Fibroblast of the aortic adventitia (primary cell): ENCODE measurements around the gene TMEM143. TPM values are rescaled to one million over a fixed set of nuclear protein-coding genes. Genes with fewer than 3 reads are reported as not detected.
A peak's percentile ranks its signal among the peaks of the same experiment; 100 is the strongest.

ENCODE experiments used
- DNase-seq: peaks from one replicate; pipeline ENCODE4 v3.0.0-alpha.2; 2010; ENCODE audit warnings: low read depth
- H3K4me3 ChIP-seq: 2 replicates; pipeline ENCODE4 v1.5.1; 2011; ENCODE audit warnings: low read depth, mild to moderate bottlenecking, control low read depth, low read length, moderate library complexity
- total RNA-seq: library from RNA; depleted of rRNA; stranded (reverse); fragments of >200 nt; gene quantifications from 2 replicates; pipeline ENCODE4 v1.2.3, GENCODE V29; 2012; ENCODE audit warnings: low replicate concordance
- TF ChIP-seq, protein P1 (sequence below): IDR thresholded peaks from 2 replicates; pipeline ENCODE4 v1.5.1; 2011; ENCODE audit warnings: mild to moderate bottlenecking, low read length, control low read depth, inconsistent platforms; ENCODE audit not compliant: insufficient read depth

TMEM143 gene
- total RNA-seq, 1 donor = 5.0 TPM

DNA sequence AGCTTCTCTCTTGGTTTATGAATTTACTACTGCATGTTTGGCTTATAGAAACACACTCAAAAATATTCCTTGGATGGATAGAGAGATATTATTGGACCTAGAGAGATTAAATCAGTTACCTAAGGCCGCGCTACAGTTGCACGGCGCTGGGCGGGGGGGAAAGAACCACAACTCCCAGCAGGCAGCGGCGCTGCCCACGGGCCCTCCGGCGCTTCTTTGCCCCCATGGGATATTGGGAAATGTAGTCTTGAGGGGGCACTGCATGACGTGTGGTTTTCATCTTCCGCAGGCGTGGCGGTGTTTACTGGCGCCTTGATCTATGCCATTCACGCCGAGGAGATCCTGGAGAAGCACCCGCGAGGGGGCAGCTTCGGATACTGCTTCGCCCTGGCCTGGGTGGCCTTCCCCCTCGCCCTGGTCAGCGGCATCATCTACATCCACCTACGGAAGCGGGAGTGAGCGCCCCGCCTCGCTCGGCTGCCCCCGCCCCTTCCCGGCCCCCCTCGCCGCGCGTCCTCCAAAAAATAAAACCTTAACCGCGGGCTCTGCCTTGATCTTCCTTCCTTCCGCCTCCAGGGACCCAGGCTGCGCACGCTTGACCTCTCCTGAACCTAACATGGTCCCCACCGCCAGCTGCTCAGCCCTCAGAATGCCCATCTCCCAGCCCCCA, 33.6 kb downstream of the TMEM143 start:
- DNase-seq = no peak
- H3K4me3 ChIP-seq = no peak overlapping the region
- TF ChIP-seq, protein P1, sequence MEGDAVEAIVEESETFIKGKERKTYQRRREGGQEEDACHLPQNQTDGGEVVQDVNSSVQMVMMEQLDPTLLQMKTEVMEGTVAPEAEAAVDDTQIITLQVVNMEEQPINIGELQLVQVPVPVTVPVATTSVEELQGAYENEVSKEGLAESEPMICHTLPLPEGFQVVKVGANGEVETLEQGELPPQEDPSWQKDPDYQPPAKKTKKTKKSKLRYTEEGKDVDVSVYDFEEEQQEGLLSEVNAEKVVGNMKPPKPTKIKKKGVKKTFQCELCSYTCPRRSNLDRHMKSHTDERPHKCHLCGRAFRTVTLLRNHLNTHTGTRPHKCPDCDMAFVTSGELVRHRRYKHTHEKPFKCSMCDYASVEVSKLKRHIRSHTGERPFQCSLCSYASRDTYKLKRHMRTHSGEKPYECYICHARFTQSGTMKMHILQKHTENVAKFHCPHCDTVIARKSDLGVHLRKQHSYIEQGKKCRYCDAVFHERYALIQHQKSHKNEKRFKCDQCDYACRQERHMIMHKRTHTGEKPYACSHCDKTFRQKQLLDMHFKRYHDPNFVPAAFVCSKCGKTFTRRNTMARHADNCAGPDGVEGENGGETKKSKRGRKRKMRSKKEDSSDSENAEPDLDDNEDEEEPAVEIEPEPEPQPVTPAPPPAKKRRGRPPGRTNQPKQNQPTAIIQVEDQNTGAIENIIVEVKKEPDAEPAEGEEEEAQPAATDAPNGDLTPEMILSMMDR = no peak

- peak; percentile 36 for DNase-seq
- TF ChIP-seq, protein P1 = no peak
- H3K4me3 ChIP-seq = no peak overlapping the region
Measured at GRCh38 chr19:48329167-48329891, 34.4 kb downstream of the TMEM143 start.

DNA sequence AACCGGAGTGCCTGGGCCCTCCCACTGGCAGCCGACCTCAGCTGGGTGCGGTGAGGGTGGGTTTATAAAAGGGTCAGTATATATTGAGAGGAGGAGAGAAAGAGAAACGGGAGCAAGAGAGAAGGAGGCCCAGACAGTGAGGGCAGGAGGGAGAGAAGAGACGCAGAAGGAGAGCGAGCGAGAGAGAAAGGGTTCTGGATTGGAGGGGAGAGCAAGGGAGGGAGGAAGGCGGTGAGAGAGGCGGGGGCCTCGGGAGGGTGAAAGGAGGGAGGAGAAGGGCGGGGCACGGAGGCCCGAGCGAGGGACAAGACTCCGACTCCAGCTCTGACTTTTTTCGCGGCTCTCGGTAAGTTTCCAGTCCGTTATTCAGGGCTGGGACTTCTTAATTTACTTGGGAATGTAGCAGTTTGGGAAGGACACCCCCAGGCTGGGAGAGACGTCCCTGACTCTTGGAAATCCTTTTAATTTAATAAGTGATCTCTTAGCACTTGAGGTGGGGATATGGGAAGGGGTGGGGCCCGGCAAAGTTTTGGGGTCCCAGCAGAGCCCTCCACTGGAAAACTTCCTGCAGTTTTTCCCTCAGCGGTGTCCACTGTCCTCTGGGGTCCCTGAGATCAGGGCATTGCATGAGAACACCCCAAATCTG, 38.4 kb downstream of the TMEM143 start, which contains the start of gene EMP3:
Gene EMP3, plus strand, starts transcription at position 288 of the 646 bp plus-strand sequence. CDS start 1,293 bp downstream, outside the sequence.
- H3K4me3 ChIP-seq = peak within 1 kb of the TSS; percentile 90
- peak; percentile 95 for DNase-seq
- TF ChIP-seq, protein P1 = no peak

DNA sequence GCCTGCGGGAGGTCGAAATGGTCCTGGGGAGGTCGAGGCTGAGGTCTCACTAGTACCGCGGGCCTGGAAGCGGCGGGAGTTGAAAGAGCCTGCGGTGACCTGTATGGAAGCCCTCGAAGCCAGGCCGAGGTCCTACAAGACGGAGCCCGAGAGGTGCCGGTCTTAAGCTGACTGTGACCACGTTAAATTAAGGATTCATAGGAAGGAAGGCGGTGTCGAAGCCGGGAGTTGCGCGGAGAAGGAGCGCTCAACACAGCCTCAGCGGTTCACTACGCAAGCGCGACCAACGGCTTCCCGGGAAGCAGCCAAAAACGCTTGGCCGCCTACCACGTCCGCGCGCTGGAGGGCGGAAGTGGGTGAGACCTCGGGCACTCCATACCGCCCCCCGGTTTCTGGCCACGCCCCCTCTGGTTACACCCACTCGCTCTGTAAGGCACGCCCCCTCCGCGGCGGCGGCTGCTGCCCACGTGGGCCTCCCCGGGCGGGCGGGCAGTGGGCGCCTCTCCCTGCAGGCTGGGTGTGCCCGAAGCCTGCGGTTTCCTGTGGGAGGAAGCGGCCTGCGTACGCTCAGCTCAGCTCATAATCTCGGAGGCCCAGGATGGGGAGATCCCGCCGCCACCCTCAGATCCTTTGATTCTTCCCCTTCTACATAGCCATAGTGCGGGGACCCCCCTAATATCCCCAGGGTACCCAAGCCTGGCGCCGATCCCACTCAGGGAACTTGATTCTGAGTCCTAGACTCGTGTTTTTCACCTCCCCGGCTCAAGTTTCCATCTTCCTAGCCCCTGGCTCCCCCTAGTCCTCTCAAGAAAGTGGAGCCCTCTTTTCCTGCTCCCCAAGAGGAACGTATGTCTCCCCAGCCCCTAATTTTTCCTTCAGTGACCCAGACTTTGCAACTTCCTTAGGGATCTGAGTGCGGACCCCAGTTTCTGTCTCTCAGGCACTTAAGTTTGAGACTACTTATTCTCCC, 41.8 kb downstream of the TMEM143 start:
- TF ChIP-seq, protein P1 = no peak
- H3K4me3 ChIP-seq = peak overlapping the region; percentile 54
- peak; percentile 98 for DNase-seq

DNA sequence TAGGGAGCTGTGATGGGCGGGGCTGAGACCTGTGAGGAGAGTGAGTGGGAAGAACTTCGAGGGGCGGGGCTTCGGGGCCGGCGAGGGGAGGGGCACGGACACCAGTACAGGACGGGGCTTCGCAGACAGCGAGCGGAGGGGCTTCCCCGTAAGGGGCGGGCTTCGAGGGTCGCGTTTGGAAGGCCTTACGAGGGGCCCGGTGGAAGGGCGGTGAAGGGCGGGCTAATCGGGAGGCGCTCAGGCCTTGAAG, 42.4 kb downstream of the TMEM143 start:
- TF ChIP-seq, protein P1 = no peak
- peak; percentile 67 for DNase-seq

More for the DNA sequence above, 42.4 kb downstream of the TMEM143 start:
- peak overlapping the region; percentile 54 for H3K4me3 ChIP-seq
